Natural killer cell treated with Interleukin-12 subunit alpha and Interleukin-12 subunit beta and Interleukin-15 and Interleukin-18, amount 100 ng/mL, for 72 hours (primary cell): ENCODE data around the gene FDPS. TPM values are rescaled to one million over a fixed set of nuclear protein-coding genes. Genes with fewer than 3 reads are reported as not detected.
"Not testable (repeated sequence)": the region's sequence is repeated elsewhere in the genome, so short reads cannot be mapped to it uniquely, and the experiment has no call there.

Source experiments
- ATAC-seq, 2 donors: fragments of 150-1000 bp; cut with Tn5 transposase in 1 of 2; sonication (Bioruptor Pico), chemical (Tn5 transposase) in 1 of 2; 2 replicates each; pipeline ENCODE4 v1.10.0; 2021
- DNase-seq: peaks from one replicate; pipeline ENCODE4 v3.0.0; 2022; ENCODE audit warnings: low spot score
- H3K27ac Mint-ChIP-seq, 2 donors: 1 replicate in 1 of 2; 2 replicates in 1 of 2; pipeline ENCODE4 v1.8.0; 2022; ENCODE audit warnings: mixed read lengths in 2 of 2, mild to moderate bottlenecking in 1 of 2, moderate library complexity in 1 of 2
- H3K27me3 Mint-ChIP-seq, 2 donors: 1 replicate in 1 of 2; 2 replicates in 1 of 2; pipeline ENCODE4 v1.8.0; 2022; ENCODE audit warnings: mixed read lengths in 2 of 2
- H3K36me3 Mint-ChIP-seq: one replicate; pipeline ENCODE4 v1.8.0; 2022; ENCODE audit warnings: mixed read lengths
- H3K4me1 Mint-ChIP-seq, 2 donors: 1 replicate in 1 of 2; 2 replicates in 1 of 2; pipeline ENCODE4 v1.8.0; 2022; ENCODE audit warnings: low read depth in 2 of 2, mixed read lengths in 2 of 2, mild to moderate bottlenecking in 1 of 2
- H3K4me3 Mint-ChIP-seq: one replicate; pipeline ENCODE4 v1.8.0; 2022; ENCODE audit warnings: mixed read lengths
- H3K9me3 Mint-ChIP-seq: 2 replicates; pipeline ENCODE4 v1.8.0; 2022; ENCODE audit warnings: mixed read lengths
- total RNA-seq, 2 donors: library from RNA; stranded (reverse); gene quantifications; one replicate each; pipeline ENCODE4 v1.2.3, GENCODE V29; 2022

FDPS gene
- total RNA-seq, 2 donors from 2014 or later = 251 to 386 TPM

- H3K4me1 Mint-ChIP-seq = peaks cover 26 to 38% of the 10 kb centered on the region in 2 donors
- H3K27ac Mint-ChIP-seq = peak within 1 kb of the TSS in 1 of 2 donors; percentile 30
- no peaks in the 10 kb centered on the region for H3K9me3 Mint-ChIP-seq
- H3K27me3 Mint-ChIP-seq = no peaks in the 10 kb centered on the region
- H3K36me3 Mint-ChIP-seq = peaks cover 6% of the 10 kb centered on the region
- ATAC-seq = peak; percentile 82 to 89
- peak; percentile 96 for DNase-seq
- peak within 1 kb of the TSS; percentile 81 for H3K4me3 Mint-ChIP-seq
These were observed 31.4 kb upstream of the FDPS start, which contains the start of gene HCN3 for GRCh38 chr1:155277070-155277901. Gene HCN3 (plus strand): TSS chr1:155277463. CDS start chr1:155277591, 128 bp downstream.

- no peak for ATAC-seq
- peak overlapping the region; percentile 81 for H3K4me3 Mint-ChIP-seq
- no peaks in the 10 kb centered on the region for H3K36me3 Mint-ChIP-seq
- no peaks in the 10 kb centered on the region for H3K27me3 Mint-ChIP-seq
- peaks cover 21 to 30% of the 10 kb centered on the region in 2 donors for H3K4me1 Mint-ChIP-seq
- H3K9me3 Mint-ChIP-seq = no peaks in the 10 kb centered on the region
- DNase-seq = no peak
- no peak overlapping the region for H3K27ac Mint-ChIP-seq
These were observed 30.6 kb upstream of the FDPS start for GRCh38 chr1:155277902-155278688.

GRCh38 chr1:155278689-155279160 lies 29.9 kb upstream of the FDPS start:
- no peaks in the 10 kb centered on the region for H3K36me3 Mint-ChIP-seq
- peak overlapping the region; percentile 81 for H3K4me3 Mint-ChIP-seq
- H3K27ac Mint-ChIP-seq = no peak overlapping the region
- ATAC-seq = no peak
- H3K4me1 Mint-ChIP-seq = peaks cover 17 to 28% of the 10 kb centered on the region in 2 donors
- no peak for DNase-seq
- no peaks in the 10 kb centered on the region for H3K27me3 Mint-ChIP-seq
- H3K9me3 Mint-ChIP-seq = no peaks in the 10 kb centered on the region

GRCh38 chr1:155279268-155279667 lies 29.4 kb upstream of the FDPS start:
- DNase-seq = no peak
- Mint-ChIP-seq H3K27me3 (no peaks in the 10 kb centered on the region), H3K4me1 (peaks cover 15 to 25% of the 10 kb centered on the region in 2 donors), H3K36me3 (no peaks in the 10 kb centered on the region), H3K9me3 (no peaks in the 10 kb centered on the region), H3K4me3 (no peak overlapping the region), H3K27ac (no peak overlapping the region)
- ATAC-seq = no peak

- H3K9me3 Mint-ChIP-seq = no peaks in the 10 kb centered on the region
- H3K27me3 Mint-ChIP-seq = no peaks in the 10 kb centered on the region
- no peak overlapping the region for H3K4me3 Mint-ChIP-seq
- DNase-seq (no peak), ATAC-seq (no peak)
- peaks cover 0 to 7% of the 10 kb centered on the region in 2 donors for H3K4me1 Mint-ChIP-seq
- no peak overlapping the region for H3K27ac Mint-ChIP-seq
- no peaks in the 10 kb centered on the region for H3K36me3 Mint-ChIP-seq
These were observed 26.1 kb upstream of the FDPS start for GRCh38 chr1:155282488-155283091.

- no peak for ATAC-seq
- Mint-ChIP-seq H3K4me3 (no peak overlapping the region), H3K36me3 (no peaks in the 10 kb centered on the region), H3K27me3 (no peaks in the 10 kb centered on the region), H3K27ac (no peak overlapping the region), H3K4me1 (no peaks in the 10 kb centered on the region), H3K9me3 (no peaks in the 10 kb centered on the region)
- DNase-seq = no peak
These were observed 24.2 kb upstream of the FDPS start for GRCh38 chr1:155284476-155284875.

- no peaks in the 10 kb centered on the region for H3K36me3 Mint-ChIP-seq
- DNase-seq (no peak), ATAC-seq (no peak)
- H3K27ac Mint-ChIP-seq = peak overlapping the region in 1 of 2 donors; percentile 12
- H3K9me3 Mint-ChIP-seq = no peaks in the 10 kb centered on the region
- H3K27me3 Mint-ChIP-seq = no peaks in the 10 kb centered on the region
- H3K4me3 Mint-ChIP-seq = no peak overlapping the region
- H3K4me1 Mint-ChIP-seq = no peaks in the 10 kb centered on the region
These were observed 23.6 kb upstream of the FDPS start for GRCh38 chr1:155285063-155285462.

GRCh38 chr1:155285631-155286044 lies 23.0 kb upstream of the FDPS start:
- DNase-seq (no peak), ATAC-seq (no peak)
- no peak overlapping the region for H3K4me3 Mint-ChIP-seq
- H3K4me1 Mint-ChIP-seq = no peaks in the 10 kb centered on the region
- H3K36me3 Mint-ChIP-seq = no peaks in the 10 kb centered on the region
- H3K27ac Mint-ChIP-seq = no peak overlapping the region
- no peaks in the 10 kb centered on the region for H3K9me3 Mint-ChIP-seq
- no peaks in the 10 kb centered on the region for H3K27me3 Mint-ChIP-seq

- ATAC-seq (no peak), DNase-seq (no peak)
- Mint-ChIP-seq H3K27me3 (no peaks in the 10 kb centered on the region), H3K27ac (no peak overlapping the region), H3K9me3 (no peaks in the 10 kb centered on the region), H3K36me3 (no peaks in the 10 kb centered on the region), H3K4me1 (no peaks in the 10 kb centered on the region), H3K4me3 (no peak overlapping the region)
These were observed 22.1 kb upstream of the FDPS start for GRCh38 chr1:155286544-155286943.

GRCh38 chr1:155287987-155288543 lies 20.6 kb upstream of the FDPS start:
- H3K36me3 Mint-ChIP-seq = no peaks in the 10 kb centered on the region
- DNase-seq (no peak), ATAC-seq (peak in 1 of 2 donors; percentile 4)
- no peak overlapping the region for H3K27ac Mint-ChIP-seq
- no peak overlapping the region for H3K4me3 Mint-ChIP-seq
- no peaks in the 10 kb centered on the region for H3K9me3 Mint-ChIP-seq
- no peaks in the 10 kb centered on the region for H3K4me1 Mint-ChIP-seq
- no peaks in the 10 kb centered on the region for H3K27me3 Mint-ChIP-seq

GRCh38 chr1:155291006-155291405 lies 17.7 kb upstream of the FDPS start:
- H3K36me3 Mint-ChIP-seq, DNase-seq, H3K9me3 Mint-ChIP-seq, H3K4me1 Mint-ChIP-seq, H3K27ac Mint-ChIP-seq, H3K4me3 Mint-ChIP-seq, ATAC-seq: not testable (repeated sequence)
- peaks cover 13 to 14% of the 10 kb centered on the region in 2 donors for H3K27me3 Mint-ChIP-seq

- Mint-ChIP-seq H3K9me3 (no peaks in the 10 kb centered on the region), H3K4me1 (peaks cover 0 to 6% of the 10 kb centered on the region in 2 donors), H3K36me3 (no peaks in the 10 kb centered on the region), H3K27ac (no peak overlapping the region), H3K4me3 (no peak overlapping the region), H3K27me3 (peaks cover 29 to 34% of the 10 kb centered on the region in 2 donors)
- DNase-seq = no peak
- ATAC-seq = no peak
These were observed 15.4 kb upstream of the FDPS start for GRCh38 chr1:155293086-155293749.
